ENCODE measurements around the gene CNMD. TPM values are rescaled to one million over a fixed set of nuclear protein-coding genes. Genes with fewer than 3 reads are reported as not detected.
"Not testable (repeated sequence)": the region's sequence is repeated elsewhere in the genome, so short reads cannot be mapped to it uniquely, and the experiment has no call there.

CNMD gene
- total RNA-seq, 6 donors from 2014 or later: 0.24 to 0.46 TPM; not detected in 4

GRCh38 chr13:52713894-52714293, 25.7 kb downstream of the CNMD start:
- TF ChIP-seq EP300 (IDR thresholded peaks at IDR 0.05) (no peak), POLR2A (IDR thresholded peaks at IDR 0.05) (no peak), CTCF (IDR thresholded peaks at IDR 0.05) (no peak), POLR2AphosphoS5 (IDR thresholded peaks at IDR 0.05) (peak in 1 of 2 donors; percentile 9)
- DNase-seq (peak in 1 of 2 donors; percentile 60), ATAC-seq (ENCODE audit: low FRiP score in 2 of 2) (peak; percentile 57 to 82)
- Histone ChIP-seq H3K4me3 (no peak overlapping the region), H3K9me3 (no peaks in the 10 kb centered on the region), H3K4me1 (no peaks in the 10 kb centered on the region), H3K36me3 (no peaks in the 10 kb centered on the region), H3K27me3 (no peaks in the 10 kb centered on the region), H3K27ac (no peak overlapping the region)
- WGBS, 2 donors: 47 to 54% methylated on average over 3 of the region's 3 CpGs

- DNase-seq (no peak), ATAC-seq (ENCODE audit: low FRiP score in 2 of 2) (no peak)
- Histone ChIP-seq H3K9me3 (no peaks in the 10 kb centered on the region), H3K27ac (no peak overlapping the region), H3K4me1 (no peaks in the 10 kb centered on the region), H3K36me3 (no peaks in the 10 kb centered on the region), H3K27me3 (no peaks in the 10 kb centered on the region), H3K4me3 (no peak overlapping the region)
- no peak for TF ChIP-seq EP300 (IDR thresholded peaks at IDR 0.05)
- no peak for TF ChIP-seq POLR2AphosphoS5 (IDR thresholded peaks at IDR 0.05)
- TF ChIP-seq CTCF (IDR thresholded peaks at IDR 0.05): no peak
- TF ChIP-seq POLR2A (IDR thresholded peaks at IDR 0.05): no peak
- WGBS, 2 donors: 73 to 80% methylated on average over 3 of the region's 3 CpGs
These were observed 27.2 kb downstream of the CNMD start for GRCh38 chr13:52712385-52712784.

- H3K27me3 ChIP-seq: no peaks in the 10 kb centered on the region
- no peak overlapping the region for H3K27ac ChIP-seq
- no peak for ATAC-seq (ENCODE audit: low FRiP score in 2 of 2)
- no peak overlapping the region for H3K4me3 ChIP-seq
- H3K36me3 ChIP-seq: no peaks in the 10 kb centered on the region
- no peaks in the 10 kb centered on the region for H3K4me1 ChIP-seq
- H3K9me3 ChIP-seq: no peaks in the 10 kb centered on the region
- no peak for DNase-seq
- WGBS, 2 donors: 76 to 84% methylated on average over 3 of the region's 3 CpGs
- TF ChIP-seq POLR2AphosphoS5 (IDR thresholded peaks at IDR 0.05) (no peak), POLR2A (IDR thresholded peaks at IDR 0.05) (no peak), EP300 (IDR thresholded peaks at IDR 0.05) (no peak), CTCF (IDR thresholded peaks at IDR 0.05) (no peak)
These were observed 28.3 kb downstream of the CNMD start for GRCh38 chr13:52711286-52711685.

GRCh38 chr13:52708266-52708665, 31.4 kb downstream of the CNMD start:
- H3K4me1 ChIP-seq; H3K27ac ChIP-seq; H3K9me3 ChIP-seq; ATAC-seq (ENCODE audit: low FRiP score in 2 of 2); H3K36me3 ChIP-seq; DNase-seq; H3K27me3 ChIP-seq; H3K4me3 ChIP-seq: not testable (repeated sequence)
- WGBS, 2 donors: 87 to 90% methylated on average over 12 of the region's 12 CpGs

- WGBS, 2 donors: 93 to 100% methylated on average over 1 of the region's 1 CpG
These were observed 32.2 kb downstream of the CNMD start for GRCh38 chr13:52707375-52707774.

More at GRCh38 chr13:52707375-52707774, 32.2 kb downstream of the CNMD start:
- Histone ChIP-seq H3K27ac (no peak overlapping the region), H3K36me3 (no peaks in the 10 kb centered on the region), H3K9me3 (no peaks in the 10 kb centered on the region), H3K4me1 (peaks cover 0 to under 1% (median 0%) of the 10 kb centered on the region in 4 donors), H3K4me3 (no peak overlapping the region), H3K27me3 (no peaks in the 10 kb centered on the region)
- TF ChIP-seq CTCF (IDR thresholded peaks at IDR 0.05) (no peak), POLR2AphosphoS5 (IDR thresholded peaks at IDR 0.05) (no peak), POLR2A (IDR thresholded peaks at IDR 0.05) (no peak), EP300 (IDR thresholded peaks at IDR 0.05) (no peak)
- DNase-seq (no peak), ATAC-seq (ENCODE audit: low FRiP score in 2 of 2) (no peak)
